ENCODE results near the gene KCNQ1. TPM values are rescaled to one million over a fixed set of nuclear protein-coding genes. Genes with fewer than 3 reads are reported as not detected.

KCNQ1 gene
- total and polyA plus RNA-seq, 2 experiments from 2014 or later = 0.45 to 0.87 TPM

- TF ChIP-seq ZNF462 (CRISPR knock-in tag; IDR thresholded peaks at IDR 0.05) (no peak), NANOG (IDR thresholded peaks at IDR 0.05; ENCODE audit: borderline replicate concordance) (no peak), JUNB (IDR thresholded peaks at IDR 0.05; ENCODE audit: unreplicated experiment) (no peak), EZH2phosphoT487 (IDR thresholded peaks at IDR 0.05; ENCODE audit: unreplicated experiment) (no peak)
These were observed 36.0 kb downstream of the KCNQ1 start (continued) for GRCh38 chr11:2480874-2481220.

- ATAC-seq (no peak), DNase-seq (ENCODE audit: low spot score) (no peak)
- Mint-ChIP-seq H3K27me3 (ENCODE audit: insufficient read depth, low read depth, poor library complexity) (peaks cover 70% of the 10 kb centered on the region), H3K36me3 (ENCODE audit: low read depth) (peaks cover 13% of the 10 kb centered on the region), H3K9me3 (peaks cover 46% of the 10 kb centered on the region), H3K4me3 (no peak overlapping the region), H3K27ac (no peak overlapping the region), H3K4me1 (no peaks in the 10 kb centered on the region)
- Histone ChIP-seq H3K4me2 (no peak overlapping the region), H3K36me3 (ENCODE audit: insufficient read depth) (no peaks in the 10 kb centered on the region), H4K20me1 (replicated peaks; ENCODE audit: insufficient read depth) (no peaks in the 10 kb centered on the region), H3K4me1 (ENCODE audit: insufficient read depth) (no peaks in the 10 kb centered on the region), H3K9me2 (ENCODE audit: insufficient read depth) (0 out of 2 replicates have a peak, but pooled peaks cover 3% of the 10 kb centered on the region), H3F3A (replicated peaks; ENCODE audit: low read depth) (no peaks in the 10 kb centered on the region), H3K79me2 (replicated peaks; ENCODE audit: insufficient read depth) (no peaks in the 10 kb centered on the region), H3K27me3 (ENCODE audit: insufficient read depth) (peaks cover 74% of the 10 kb centered on the region), H3K4me3 (no peak overlapping the region), H2AFZ (no peak overlapping the region), H3K27ac (ENCODE audit: low read depth) (no peak overlapping the region)
- no peak for TF ChIP-seq POLR2AphosphoS5 (IDR thresholded peaks at IDR 0.05; ENCODE audit: low read depth)
- TF ChIP-seq EZH2phosphoT487 (IDR thresholded peaks at IDR 0.05; ENCODE audit: unreplicated experiment) = no peak
- no peak for TF ChIP-seq ETS1 (IDR thresholded peaks at IDR 0.05)
- TF ChIP-seq EZH2 (IDR thresholded peaks at IDR 0.05; ENCODE audit: low read depth, unreplicated experiment) = no peak
- TF ChIP-seq ZNF331 (CRISPR knock-in tag; IDR thresholded peaks at IDR 0.05; ENCODE audit: low read depth) = no peak
- no peak for TF ChIP-seq JUNB (IDR thresholded peaks at IDR 0.05; ENCODE audit: unreplicated experiment)
- TF ChIP-seq NANOG (IDR thresholded peaks at IDR 0.05; ENCODE audit: borderline replicate concordance) = no peak
- no peak for TF ChIP-seq ZNF462 (CRISPR knock-in tag; IDR thresholded peaks at IDR 0.05)
These were observed 36.4 kb downstream of the KCNQ1 start for GRCh38 chr11:2481253-2481652.

Data from GM23338 (cell line).